Urothelium cell line (cell line): ENCODE results near the gene CPED1.
"Not testable (repeated sequence)": the region's sequence is repeated elsewhere in the genome, so short reads cannot be mapped to it uniquely, and the experiment has no call there.

Experiments used
- DNase-seq: peaks from one replicate; pipeline ENCODE4 v3.0.0; 2011; ENCODE audit warnings: low spot score, mixed read lengths
- FAIRE-seq: peaks from 2 replicates; lab custom pipeline; 2011; peaks lifted over from hg19 to GRCh38; lab: Jason Lieb, UNC

CPED1 gene

DNA sequence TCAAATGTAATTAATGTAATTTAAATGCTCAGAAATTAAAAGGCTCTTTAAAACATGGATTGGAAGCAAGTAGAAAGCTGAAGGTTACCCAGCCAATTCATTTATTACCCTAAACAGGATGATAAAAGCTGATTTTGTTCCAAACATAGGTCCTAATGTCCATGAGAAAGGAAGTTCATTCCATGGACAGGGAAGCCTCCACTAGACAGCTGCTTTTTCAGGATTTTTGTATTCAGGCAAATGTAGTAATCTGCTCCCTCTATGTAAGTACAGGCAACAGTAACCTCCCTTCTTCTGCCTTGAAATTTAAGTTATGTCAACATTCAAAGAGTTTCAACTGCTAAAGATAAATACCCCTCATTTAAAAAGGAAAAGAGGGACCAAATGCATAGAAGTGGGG lies 217.3 kb downstream of the CPED1 start:
- DNase-seq (no peak), FAIRE-seq (no peak)

DNA sequence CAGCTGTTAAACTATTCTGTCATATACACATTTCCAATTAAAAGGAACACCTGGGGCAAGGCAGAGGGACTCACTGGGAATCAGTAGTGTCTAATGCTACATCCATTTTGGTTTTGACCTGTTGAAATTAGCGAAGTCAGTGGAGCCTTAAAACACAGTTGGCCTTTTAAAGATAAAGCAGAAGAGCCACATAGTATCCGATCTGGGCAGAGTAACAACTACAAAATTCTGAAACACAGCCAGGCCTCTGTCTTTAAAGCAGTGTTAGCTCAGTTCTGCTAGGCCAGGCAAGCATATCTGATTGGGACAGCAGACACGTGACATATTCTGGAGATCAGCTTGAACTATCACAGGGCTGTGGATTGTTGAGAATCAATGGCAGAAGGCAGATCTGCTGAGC lies 222.7 kb downstream of the CPED1 start:
- FAIRE-seq (no peak), DNase-seq (no peak)

DNA sequence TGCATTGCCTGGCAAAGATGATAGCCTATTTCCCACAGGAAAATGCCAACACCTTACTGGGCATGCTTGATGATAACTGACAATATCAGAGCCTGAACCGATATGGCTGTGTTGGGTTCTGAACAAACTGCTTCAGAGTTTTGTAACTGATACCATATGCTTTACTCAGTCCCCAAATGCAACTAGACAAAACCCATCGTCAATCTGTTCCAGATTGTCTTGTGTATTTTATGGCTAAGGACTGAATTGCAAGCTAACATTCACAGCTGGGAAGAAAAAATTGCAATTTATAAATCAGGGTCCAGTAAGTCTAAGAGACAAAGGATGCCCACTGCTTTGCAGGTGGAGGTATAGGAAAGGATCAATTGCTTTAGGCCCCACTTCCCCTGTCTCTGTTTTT lies 223.5 kb downstream of the CPED1 start:
- no peak for FAIRE-seq
- no peak for DNase-seq

DNA sequence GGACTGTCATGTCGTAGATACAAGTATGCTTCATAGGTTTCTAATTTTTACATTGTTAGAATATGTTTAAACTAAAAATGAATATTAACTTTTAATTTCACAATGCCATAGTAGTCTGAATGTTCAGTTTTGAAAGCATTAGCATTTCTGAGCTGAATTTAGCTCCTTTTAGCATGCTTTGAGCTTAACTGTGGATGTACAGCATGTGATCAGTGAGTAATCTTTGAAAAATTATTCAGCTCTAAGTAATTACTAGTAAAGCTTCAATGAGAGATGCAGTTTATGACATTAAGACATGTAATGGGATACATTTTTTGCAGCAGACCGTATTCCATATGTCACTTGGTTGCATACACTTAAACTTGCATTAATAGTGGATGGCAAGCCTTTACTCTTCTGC lies 226.1 kb downstream of the CPED1 start:
- no peak for DNase-seq
- no peak for FAIRE-seq

DNA sequence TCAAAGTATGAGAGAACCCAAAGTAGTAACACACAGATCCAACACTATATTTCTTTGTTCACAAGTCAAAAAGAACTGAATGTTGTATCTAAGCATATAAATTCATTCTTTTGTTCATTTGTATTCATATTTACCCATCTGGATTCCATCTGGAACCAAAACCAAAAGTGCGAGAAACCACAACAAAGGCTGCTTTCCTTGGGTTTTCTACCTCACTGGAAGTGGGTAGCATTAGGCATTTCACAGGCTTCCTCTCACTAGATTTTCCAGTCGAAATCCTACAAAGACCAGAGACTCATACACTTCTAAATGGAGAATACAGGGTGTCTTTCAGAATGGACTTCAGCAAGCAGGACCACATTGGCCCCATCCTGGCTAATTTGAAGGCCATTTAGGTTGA lies 230.5 kb downstream of the CPED1 start:
- FAIRE-seq (no peak), DNase-seq (no peak)

DNA sequence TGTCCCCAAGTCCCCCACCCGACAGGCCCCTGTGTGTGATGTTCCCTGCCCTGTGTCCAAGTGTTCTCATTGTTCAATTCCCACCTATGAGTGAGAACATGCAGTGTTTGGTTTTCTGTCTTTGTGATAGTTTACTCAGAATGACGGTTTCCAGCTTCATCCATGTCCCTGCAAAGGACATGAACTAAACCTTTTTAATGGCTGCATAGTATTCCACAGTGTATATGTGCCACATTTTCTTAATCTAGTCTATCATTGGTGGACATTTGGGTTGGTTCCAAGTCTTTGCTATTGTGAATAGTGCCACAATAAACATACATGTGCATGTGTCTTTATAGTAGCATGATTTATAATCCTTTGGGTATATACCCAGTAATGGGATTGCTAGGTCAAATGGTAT lies 232.6 kb downstream of the CPED1 start:
- not testable (repeated sequence) for FAIRE-seq, DNase-seq

DNA sequence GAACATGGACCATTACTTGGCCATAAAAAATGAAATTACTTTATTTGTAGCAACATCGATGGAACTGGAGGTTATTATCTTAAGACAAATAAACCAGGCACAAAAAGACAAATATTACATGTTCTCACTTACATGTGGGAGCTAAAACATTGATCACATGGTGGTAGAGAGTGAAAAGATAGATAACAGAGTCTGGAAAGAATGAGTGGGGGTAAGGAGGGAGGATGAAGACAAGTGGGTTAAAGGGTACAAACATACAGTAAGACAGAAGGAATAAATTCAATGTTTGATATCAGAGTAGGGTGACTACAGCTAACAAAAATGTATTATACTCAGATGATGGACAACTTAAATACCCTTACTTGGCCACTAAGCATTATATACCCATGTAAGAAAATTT lies 240.3 kb downstream of the CPED1 start:
- DNase-seq (no peak), FAIRE-seq (no peak)

DNA sequence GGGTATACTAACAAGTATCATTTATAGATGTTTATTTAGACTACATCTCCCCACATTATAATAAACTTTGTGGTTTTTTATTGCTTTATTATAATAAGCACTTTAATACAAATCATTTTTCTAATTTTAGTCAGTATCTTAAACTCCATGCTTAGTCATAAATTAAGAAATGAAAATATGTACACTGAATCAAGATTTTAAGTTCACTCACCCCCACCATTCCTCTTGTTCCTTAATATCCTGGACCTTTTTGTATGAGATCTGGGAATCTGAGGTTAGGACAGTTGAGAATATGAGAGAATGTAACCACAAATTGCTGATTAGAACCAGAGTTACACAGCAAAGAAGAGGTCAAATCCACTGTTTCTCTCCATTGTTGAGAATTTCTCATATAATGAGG lies 246.7 kb downstream of the CPED1 start:
- DNase-seq (no peak), FAIRE-seq (no peak)

DNA sequence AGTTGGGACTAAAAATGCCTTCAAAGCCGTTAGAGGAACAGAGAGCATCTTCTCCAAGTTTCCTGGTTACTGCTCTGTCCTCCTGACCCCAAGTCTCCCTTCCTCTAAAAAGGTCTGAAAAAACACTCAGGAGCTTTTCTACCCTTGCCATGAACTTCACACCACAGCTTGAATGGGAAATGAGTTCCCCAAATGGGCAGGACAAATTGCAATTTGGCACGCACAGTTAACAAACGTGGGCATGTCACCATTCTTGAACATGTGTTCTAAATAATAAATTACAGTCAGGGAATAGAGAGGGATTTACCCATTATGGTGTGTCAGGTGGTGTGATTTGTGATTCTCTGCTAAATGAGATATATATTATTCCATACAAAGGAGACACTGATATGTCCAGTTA lies 249.1 kb downstream of the CPED1 start:
- DNase-seq (no peak), FAIRE-seq (no peak)

DNA sequence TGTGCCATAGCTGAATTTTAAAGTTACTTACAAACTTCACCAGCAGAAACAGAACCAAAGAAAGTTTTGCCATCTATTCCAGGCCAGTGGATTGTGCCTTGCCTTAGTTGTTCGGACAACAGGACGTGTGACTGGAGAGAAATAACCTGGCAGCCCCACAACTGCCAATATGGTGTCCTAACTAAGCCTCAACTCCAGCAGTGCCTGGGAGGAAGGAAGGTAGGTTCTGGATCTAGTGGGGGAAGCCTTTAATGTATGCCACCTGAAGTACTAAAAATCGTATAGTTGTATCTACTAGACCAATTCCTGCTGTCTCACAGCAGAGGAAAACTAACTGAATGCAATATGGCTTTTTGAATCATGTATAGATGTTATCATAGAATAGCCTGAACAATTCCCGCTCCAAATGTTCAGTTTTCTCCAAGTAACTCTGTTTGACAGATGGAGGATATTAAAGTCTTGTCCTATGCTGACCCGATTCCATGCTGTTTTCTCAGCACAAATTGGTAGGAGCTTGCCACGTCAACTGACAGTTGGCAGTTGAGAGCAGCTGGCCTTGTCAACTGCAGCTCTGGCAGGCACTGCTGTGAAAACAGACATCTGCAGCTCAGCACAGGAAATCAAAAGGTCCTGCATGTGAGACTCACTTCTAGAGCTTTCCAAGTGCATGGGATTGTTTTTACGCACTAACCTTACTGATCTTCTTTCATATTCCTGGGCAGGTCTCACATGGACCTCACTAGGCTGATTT lies 255.8 kb downstream of the CPED1 start:
- FAIRE-seq (no peak), DNase-seq (no peak)

DNA sequence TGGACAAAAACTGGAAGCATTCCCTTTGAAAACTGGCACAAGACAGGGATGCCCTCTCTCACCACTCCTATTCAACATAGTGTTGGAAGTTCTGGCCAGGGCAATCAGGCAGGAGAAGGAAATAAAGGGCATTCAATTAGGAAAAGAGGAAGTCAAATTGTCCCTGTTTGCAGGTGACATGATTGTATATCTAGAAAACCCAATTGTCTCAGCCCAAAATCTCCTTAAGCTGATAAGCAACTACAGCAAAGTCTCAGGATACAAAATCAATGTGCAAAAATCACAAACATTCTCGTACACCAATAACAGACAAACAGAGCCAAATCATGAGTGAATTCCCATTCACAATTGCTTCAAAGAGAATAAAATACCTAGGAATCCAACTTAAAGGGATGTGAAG lies 262.9 kb downstream of the CPED1 start:
- not testable (repeated sequence) for FAIRE-seq, DNase-seq

DNA sequence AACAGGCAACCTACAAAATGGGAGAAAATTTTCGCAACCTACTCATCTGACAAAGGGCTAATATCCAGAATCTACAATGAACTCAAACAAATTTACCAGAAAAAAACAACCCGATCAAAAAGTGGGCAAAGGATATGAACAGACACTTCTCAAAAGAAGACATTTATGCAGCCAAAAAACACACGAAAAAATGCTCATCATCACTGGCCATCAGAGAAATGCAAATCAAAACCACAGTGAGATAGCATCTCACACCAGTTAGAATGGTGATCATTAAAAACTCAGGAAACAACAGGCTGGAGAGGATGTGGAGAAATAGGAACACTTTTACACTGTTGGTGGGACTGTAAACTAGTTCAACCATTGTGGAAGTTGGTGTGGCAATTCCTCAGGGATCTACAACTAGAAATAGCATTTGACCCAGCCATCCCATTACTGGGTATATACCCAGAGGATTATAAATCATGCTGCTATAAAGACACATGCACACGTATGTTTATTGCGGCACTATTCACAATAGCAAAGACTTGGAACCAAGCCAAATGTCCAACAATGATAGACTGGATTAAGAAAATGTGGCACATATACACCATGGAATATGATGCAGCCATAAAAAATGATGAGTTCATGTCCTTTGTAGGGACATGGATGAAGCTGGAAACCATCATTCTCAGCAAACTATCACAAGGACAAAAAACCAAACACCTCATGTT lies 264.2 kb downstream of the CPED1 start:
- DNase-seq, FAIRE-seq: not testable (repeated sequence)

DNA sequence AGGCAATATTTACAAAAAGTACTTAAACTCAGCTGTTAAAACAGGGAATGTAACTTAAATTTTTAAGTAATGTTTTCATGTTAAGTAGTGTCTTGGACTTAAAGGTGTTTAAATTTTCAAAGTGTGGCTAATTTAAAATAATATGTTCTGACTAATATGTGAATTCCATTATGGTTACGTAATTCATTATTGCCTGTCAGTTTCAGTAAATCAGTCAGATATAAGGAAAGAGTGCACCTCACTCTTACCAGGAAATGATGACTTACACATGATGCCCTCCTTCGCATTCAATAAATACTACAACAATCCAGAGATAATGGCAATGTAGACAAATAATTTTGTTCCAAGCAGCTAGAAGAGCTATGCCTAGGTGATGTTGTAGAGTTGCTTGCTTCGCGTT lies 271.3 kb downstream of the CPED1 start:
- no peak for FAIRE-seq
- no peak for DNase-seq

DNA sequence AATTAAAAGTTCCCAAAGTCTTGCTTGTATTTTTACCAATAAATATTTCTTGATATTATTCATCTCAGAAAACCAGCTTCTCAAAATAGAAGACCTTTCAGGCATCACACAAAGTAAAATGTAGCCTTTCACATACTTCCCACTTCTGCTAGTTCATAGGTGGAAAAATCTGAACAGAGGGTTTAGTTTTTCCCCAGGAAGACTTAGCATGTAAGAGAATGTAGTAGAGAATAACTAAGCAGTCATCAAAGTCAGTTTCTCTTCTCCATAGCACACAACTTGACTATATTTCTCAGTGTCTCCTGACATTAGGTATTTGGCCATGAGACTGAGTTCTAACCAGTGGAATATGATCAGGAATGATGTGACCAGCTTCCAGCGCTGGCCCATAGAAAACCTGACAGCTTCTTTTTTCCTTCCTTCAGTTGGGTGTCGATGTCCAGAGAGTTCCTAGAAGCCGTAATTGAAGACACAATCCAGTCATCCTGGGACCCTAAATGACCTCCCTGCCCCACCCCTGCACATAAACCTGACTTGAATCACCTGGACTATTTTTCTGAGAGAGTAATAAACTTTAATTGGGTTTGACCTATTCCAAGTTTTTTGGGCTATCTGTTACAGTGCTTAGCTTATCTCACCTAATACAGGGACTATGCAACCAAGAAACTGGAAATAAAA lies 272.8 kb downstream of the CPED1 start:
- DNase-seq, result no peak
- no peak for FAIRE-seq

DNA sequence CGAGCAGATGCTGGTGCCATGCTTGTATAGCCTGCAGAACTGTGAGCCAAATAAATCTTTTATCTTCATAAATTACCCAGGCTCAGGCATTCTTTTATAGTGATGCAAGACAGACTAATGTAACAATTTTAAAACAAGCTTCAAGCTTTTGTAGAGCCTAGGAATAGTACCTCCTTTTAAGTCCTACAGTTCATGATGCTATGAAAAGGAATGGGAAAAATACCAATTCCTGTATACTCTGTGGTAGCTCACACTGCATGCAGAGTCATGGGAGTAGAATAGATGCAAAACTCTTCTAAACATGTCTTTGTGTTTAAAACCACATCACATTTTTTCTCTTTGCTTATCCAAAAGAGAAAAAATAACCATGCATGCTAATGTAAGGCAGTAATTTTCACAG lies 273.7 kb downstream of the CPED1 start:
- no peak for DNase-seq
- FAIRE-seq, result no peak

DNA sequence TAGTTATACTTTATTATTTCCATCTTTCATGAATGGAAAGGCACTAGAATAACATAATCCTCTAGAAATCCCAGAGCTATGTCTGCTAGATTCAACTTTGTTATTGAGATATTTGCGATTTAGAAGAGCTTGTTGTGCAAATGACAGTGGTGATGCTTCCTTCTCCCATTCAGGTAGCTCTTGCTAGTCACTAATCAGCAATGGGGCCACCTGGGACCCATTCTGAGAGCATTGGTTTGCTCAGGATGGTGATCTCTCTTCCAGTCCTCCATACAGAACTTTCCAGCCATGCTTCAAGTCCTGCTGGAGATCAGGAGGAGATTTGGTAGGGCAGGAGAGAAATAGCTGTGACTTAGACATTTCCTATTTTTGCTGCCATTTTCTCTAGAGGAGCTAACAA lies 274.5 kb downstream of the CPED1 start:
- FAIRE-seq, result no peak
- no peak for DNase-seq

DNA sequence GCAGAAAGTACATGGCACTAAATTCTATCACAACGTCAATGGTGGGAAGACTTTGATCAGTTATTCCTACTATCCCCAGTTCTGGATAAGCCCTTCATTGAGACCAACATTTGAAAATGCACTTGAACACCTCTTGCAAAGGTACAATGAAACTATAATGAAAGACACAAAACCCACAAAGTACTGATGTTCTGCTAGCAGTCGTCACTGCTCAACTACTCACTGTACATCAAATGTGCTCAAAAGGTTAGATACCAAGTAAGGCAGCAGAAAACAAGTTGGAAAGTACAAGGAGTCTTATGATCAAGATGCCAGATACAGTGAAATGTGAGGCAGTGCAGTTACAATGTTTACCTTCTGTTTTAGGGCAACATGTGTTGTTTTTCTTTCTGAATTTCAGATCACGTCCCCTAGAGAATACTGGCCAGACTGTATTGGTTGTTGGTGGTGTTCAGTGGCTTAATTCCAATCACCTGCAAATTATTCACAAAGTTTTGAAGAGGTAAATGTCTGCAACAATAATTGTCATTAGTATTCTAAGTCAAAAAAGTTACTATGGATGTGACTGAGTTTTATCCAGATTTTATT lies 277.9 kb downstream of the CPED1 start:
- DNase-seq (no peak), FAIRE-seq (no peak)

DNA sequence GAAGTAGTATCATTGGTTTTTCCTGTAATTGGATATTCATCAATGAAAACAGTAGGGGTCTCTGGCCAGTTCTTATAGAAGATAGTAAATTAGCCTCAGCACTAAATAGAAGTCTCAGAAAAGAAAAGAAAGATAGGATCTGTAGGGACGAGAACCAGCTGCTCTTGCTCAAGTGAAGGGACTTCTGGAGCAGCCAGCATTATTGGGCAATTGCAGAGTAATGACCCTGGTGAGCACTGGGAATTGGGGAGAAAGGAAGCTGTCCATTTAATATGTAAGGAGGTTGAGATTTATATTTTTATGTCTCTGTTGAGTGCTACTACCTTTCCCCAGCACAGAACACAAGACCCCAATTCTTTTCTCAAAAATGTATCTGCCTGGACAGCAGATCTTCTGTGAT lies 279.1 kb downstream of the CPED1 start:
- DNase-seq, result no peak
- no peak for FAIRE-seq

DNA sequence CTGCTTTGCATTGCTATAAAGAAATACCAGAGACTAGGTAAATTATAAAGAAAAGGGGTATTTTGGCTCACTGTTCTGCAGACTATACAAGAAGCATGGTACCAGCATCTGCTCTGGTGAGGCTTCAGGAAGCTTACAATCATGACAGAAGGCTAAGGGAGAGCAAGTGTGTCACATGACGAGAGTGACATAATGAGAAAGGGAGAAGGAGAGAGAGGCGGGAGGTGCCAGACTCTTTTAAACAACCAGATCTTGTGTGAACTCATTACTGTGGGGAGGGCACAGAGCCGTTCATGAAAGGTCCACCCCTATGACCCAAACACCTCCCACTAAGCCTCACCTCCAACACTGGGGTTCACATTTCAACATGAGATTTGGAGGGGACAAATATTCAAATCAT lies 281.3 kb downstream of the CPED1 start:
- FAIRE-seq (no peak), DNase-seq (no peak)

DNA sequence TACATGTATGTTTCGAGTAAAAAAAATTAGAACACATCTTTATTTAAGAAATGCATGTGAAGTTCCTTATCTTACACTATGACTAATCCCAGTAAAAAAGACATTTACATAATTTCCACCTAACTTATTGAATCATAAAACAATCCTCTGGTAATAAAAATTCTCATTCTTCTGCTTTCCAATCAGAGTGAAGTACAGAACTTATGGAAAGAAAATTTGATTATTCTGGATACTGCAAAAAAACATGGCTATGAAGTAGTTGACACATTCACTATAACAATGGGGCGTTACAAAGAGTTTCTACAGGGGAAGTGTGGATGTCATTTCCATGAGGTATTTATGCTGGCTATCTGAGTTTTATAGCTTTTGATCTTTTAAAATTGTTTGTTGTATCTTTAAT lies 282.6 kb downstream of the CPED1 start:
- no peak for FAIRE-seq
- no peak for DNase-seq

DNA sequence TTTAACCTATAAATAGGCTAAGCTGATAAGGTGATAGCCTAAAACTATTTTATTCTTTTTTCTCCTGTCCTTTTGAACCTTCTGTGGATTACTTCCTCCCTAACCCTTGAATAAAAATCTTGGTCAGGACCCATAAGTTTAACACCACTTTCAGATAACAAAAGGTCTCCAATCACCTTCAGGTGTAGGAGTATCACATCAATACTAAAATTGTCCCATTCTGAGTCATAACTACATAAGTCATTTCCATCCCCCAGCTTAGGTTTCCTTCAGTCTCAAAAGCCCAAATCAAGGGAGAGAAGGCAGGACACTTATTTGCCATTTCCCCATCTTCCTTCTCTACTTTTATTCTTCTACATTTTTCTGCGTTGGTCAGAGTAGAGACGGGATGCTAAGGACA lies 283.4 kb downstream of the CPED1 start:
- no peak for DNase-seq
- no peak for FAIRE-seq

DNA sequence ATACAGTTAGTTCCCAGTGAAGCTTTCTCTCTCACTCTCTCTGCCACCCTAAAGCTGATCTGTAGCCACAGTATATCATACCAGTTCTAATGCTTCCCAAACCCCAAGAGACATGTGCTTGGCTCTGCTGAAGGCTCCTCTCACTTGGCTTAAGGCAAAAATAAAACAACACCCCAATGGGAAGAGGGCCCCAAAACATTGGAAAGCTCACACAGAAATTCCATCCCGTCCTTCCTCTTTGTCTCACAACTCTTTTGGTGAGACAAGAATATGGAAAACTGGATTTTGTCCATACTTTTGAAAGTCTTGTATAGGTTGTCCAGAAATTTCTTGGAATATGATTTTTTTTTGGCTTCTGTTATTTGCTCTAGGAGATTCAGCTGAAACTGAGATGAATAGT lies 284.2 kb downstream of the CPED1 start:
- FAIRE-seq, result no peak
- no peak for DNase-seq
